Liver (tissue), 3 donors: ENCODE measurements around the gene UBE2N.

ENCODE experiments used
- CTCF ChIP-seq: fragments of 150-350 bp; IDR thresholded peaks from 2 replicates; pipeline ENCODE4 v1.5.1; 2017; ENCODE audit warnings: improper control_type of control experiment, low read depth, low read length; ENCODE audit not compliant: missing input control
- FOXA2 ChIP-seq: IDR thresholded peaks from 2 replicates; pipeline ENCODE4 v1.6.1; 2016; ENCODE audit warnings: antibody characterized with exemption
- MAX ChIP-seq: IDR thresholded peaks from 2 replicates; pipeline ENCODE4 v1.6.1; 2016; ENCODE audit warnings: antibody characterized with exemption
- REST ChIP-seq: IDR thresholded peaks from 2 replicates; pipeline ENCODE4 v1.6.1; 2016; ENCODE audit warnings: antibody characterized with exemption, mild to moderate bottlenecking
- RXRA ChIP-seq, 2 donors: IDR thresholded peaks; 2 replicates each; pipeline ENCODE4 v1.6.1; 2017 to 2018; ENCODE audit warnings: antibody characterized with exemption in 2 of 2, mild to moderate bottlenecking in 1 of 2
- TAF1 ChIP-seq: conservative IDR thresholded peaks from 2 replicates; pipeline ENCODE4 v1.6.1; 2016; ENCODE audit warnings: antibody characterized with exemption, mild to moderate bottlenecking
- donor health status: healthy.
- donor health status: healthy.

- no peak for TF ChIP-seq TAF1
- TF ChIP-seq CTCF = no peak
- no peak for TF ChIP-seq MAX
- TF ChIP-seq RXRA (IDR thresholded peaks at IDR 0.05) = no peak
- peak; percentile 26 for TF ChIP-seq REST
- TF ChIP-seq FOXA2 = no peak
These were observed 65.1 kb downstream of the UBE2N start for GRCh38 chr12:93376436-93377251.
